Erythroblast (primary cell): ENCODE measurements around the gene SMG5.

Source experiments
- GATA1 ChIP-seq: IDR thresholded peaks from 2 replicates; pipeline ENCODE4 v1.6.1; 2011; ENCODE audit warnings: low read depth, mild to moderate bottlenecking, control low read depth, low read length, moderate library complexity
- POLR2A ChIP-seq: IDR thresholded peaks from 2 replicates; pipeline ENCODE4 v1.6.1; 2011; ENCODE audit warnings: mild to moderate bottlenecking, low read length

DNA sequence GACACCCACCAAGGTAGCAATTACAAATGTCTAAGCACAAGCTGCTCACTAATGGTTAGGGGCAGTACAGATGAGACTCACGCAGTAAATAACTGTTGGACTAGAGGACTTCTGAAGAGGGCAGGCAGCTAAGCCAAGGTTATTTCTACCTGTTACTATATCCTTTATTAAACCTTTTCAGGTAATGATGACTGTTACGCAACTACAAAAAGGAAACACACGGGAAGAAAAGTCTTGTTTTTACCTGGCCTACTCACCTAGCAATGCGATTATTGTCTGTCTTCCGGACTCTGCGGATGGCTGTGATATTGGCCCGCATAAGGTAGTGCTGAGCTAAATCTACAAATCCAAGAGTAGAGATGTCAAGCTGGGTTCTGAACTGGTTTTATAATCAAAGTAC is 34.3 kb upstream of the SMG5 start:
- TF ChIP-seq POLR2A (no peak), GATA1 (no peak)
